ENCODE results near the gene THAP7. TPM values are rescaled to one million over a fixed set of nuclear protein-coding genes. Genes with fewer than 3 reads are reported as not detected.

Gene THAP7
- total and polyA plus RNA-seq, 2 experiments from 2014 or later = 49.7 to 61.1 TPM

DNA sequence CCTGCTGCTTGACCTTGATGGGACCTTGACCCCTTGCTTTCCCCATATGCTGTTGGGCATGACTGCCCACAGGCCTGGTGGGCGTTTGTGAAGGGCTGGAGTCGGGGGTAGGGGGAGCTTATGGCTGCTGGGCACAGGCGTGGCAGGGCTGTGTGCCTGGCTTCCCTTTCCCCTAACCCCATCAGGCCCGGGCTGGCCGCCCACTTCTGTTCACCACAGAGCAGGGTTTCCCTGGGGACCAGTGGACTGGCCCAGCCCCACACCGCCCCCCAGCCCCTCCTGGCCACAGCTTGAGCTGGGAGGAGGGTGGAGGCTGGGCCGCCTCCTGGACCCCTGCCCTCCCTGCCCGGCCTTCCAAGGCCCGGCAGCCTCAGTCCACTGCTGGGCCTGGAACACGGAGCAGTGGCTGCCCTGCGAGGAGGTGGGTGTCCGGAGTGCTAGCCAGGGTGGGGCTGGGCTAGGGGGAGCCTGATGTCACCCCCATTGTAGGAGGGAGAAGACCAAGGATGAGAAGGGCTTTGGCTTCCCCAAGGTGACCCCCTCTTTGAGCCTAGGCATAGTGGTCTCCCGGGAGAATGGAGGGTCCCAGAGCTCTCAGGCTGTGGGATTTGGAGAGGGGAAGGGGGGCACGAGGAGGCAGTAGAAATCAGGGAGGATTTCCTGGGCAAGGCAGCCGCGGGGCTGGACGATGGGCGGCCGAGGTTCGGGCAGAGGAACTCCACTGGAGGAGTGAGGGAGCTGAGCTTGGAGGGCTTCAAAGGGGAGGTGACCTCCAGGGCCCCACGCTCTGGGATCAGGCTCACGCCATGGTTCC lies 34.8 kb downstream of the THAP7 start, which contains the start of gene AIFM3:
Gene AIFM3, plus strand, starts transcription at position 373 of the 814 bp plus-strand sequence. CDS start 690 bp downstream, outside the sequence.
- no peak within 1 kb of the TSS for H3K4me3 ChIP-seq
- no peak for DNase-seq (ENCODE audit: low read depth in 1 of 2, low spot score in 1 of 2)
- H3K27ac ChIP-seq = no peak within 1 kb of the TSS
- TF ChIP-seq, protein P1, sequence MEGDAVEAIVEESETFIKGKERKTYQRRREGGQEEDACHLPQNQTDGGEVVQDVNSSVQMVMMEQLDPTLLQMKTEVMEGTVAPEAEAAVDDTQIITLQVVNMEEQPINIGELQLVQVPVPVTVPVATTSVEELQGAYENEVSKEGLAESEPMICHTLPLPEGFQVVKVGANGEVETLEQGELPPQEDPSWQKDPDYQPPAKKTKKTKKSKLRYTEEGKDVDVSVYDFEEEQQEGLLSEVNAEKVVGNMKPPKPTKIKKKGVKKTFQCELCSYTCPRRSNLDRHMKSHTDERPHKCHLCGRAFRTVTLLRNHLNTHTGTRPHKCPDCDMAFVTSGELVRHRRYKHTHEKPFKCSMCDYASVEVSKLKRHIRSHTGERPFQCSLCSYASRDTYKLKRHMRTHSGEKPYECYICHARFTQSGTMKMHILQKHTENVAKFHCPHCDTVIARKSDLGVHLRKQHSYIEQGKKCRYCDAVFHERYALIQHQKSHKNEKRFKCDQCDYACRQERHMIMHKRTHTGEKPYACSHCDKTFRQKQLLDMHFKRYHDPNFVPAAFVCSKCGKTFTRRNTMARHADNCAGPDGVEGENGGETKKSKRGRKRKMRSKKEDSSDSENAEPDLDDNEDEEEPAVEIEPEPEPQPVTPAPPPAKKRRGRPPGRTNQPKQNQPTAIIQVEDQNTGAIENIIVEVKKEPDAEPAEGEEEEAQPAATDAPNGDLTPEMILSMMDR (IDR thresholded peaks at IDR 0.05; ENCODE audit: low read depth, low read length) = no peak
- no peaks in the 10 kb centered on the region for H3K9me3 ChIP-seq (ENCODE audit: low read depth)
- H3K27me3 ChIP-seq = peaks cover 34% of the 10 kb centered on the region
- H3K4me1 ChIP-seq (ENCODE audit: low read depth) = peaks cover 4% of the 10 kb centered on the region
- H3K36me3 ChIP-seq = no peaks in the 10 kb centered on the region

DNA sequence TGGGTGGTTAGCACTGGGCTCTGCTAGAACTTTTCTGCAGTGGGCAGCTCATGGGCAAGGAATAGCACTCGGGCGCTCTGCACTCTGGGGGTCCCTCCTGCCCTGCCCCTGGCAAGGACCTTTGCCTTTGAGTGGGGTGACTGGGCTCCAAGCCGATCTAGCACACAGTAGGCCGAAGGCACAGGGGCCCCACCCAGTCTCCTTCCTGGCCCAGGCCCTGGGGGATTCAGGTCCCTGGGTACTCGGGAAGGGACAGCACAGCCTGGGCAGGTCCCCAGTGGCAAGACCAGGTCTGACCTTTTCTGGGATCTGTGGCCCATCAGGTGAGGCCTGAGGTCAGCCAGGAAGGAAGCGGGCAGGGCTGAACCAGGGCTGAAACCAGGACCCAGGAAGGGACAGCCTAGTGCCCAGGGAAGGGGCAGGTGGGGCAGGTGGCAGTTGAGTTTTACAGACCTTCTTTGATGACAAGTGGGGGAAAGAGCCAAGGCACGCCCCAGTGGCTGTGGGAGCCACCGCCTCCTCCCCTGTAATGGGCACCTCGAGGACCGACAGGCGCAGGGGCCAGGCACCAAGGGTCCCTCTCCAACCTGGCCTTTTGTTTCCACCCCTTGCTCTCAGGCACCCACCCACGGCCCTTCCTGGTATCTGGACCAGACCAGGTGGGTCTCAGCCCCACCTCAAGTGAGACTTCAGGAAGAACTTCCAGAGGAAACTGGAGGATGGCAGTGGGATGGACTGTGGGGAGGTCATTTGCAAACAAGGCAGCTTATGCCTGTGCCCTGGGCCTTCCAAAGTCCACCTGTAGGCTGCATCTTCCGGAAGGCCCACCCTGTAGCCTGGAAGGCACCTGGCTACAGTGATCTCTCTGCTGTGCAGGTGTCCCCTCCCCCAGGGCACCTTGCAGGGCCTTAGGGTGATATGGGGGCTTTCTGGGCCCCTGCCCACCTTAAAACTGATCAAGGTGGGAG lies 35.7 kb downstream of the THAP7 start:
- TF ChIP-seq, protein P1 (IDR thresholded peaks at IDR 0.05; ENCODE audit: low read depth, low read length) = no peak
- Histone ChIP-seq H3K27me3 (peaks cover 34% of the 10 kb centered on the region), H3K36me3 (no peaks in the 10 kb centered on the region), H3K9me3 (ENCODE audit: low read depth) (no peaks in the 10 kb centered on the region), H3K4me1 (ENCODE audit: low read depth) (peaks cover 4% of the 10 kb centered on the region), H3K4me3 (no peak overlapping the region), H3K27ac (no peak overlapping the region)
- DNase-seq (ENCODE audit: low read depth in 1 of 2, low spot score in 1 of 2) = no peak

DNA sequence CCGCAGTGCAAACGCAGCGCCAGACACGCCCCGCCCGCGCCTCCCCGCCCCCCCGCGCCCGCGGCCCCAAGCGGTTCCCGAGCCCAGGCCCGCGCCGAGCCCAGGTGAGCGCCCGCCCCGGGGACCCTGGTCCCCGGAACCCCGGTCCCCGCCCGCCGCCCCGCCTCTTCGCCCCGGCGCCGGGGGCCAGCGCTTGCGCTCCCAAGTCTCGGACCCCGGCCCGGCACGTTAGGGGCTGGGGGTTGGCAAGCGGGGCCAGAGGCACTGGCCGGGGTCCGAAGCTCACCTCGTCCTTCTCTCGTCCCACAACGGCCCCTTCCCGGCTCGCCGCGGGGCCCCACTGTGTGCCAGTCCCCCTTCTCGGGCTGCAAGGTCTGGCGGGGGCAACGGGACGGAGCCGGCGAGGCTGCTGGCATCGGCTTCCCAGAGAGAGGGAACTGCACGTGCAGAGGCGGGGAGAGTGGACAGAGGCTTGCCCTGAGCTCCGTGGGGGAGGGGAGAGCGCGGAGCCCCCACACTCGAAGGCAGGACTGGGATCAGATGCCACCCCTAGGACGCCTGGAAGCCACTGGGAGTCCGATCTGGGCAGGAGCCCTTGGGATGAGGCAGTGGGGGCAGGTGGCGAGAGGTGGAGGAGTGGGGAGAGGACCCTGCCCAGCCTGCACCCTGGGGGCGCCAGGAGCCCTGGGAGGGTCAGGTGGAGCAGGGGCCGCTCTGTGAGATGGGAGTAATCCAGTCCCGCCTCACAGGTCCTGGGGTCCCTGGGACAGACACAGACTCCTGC lies 36.6 kb downstream of the THAP7 start:
- peaks cover 4% of the 10 kb centered on the region for H3K4me1 ChIP-seq (ENCODE audit: low read depth)
- DNase-seq (ENCODE audit: low read depth in 1 of 2, low spot score in 1 of 2) = peak in 1 of 2 donors; percentile 33
- H3K36me3 ChIP-seq = no peaks in the 10 kb centered on the region
- no peaks in the 10 kb centered on the region for H3K9me3 ChIP-seq (ENCODE audit: low read depth)
- H3K27me3 ChIP-seq = peaks cover 34% of the 10 kb centered on the region
- H3K27ac ChIP-seq = no peak overlapping the region
- H3K4me3 ChIP-seq = peak overlapping the region; percentile 39
- TF ChIP-seq, protein P1 (IDR thresholded peaks at IDR 0.05; ENCODE audit: low read depth, low read length) = no peak

- no peaks in the 10 kb centered on the region for H3K36me3 ChIP-seq
- DNase-seq (ENCODE audit: low read depth in 1 of 2, low spot score in 1 of 2) = no peak
- peaks cover 34% of the 10 kb centered on the region for H3K27me3 ChIP-seq
- no peak overlapping the region for H3K27ac ChIP-seq
- H3K9me3 ChIP-seq (ENCODE audit: low read depth) = no peaks in the 10 kb centered on the region
- TF ChIP-seq, protein P1 (IDR thresholded peaks at IDR 0.05; ENCODE audit: low read depth, low read length) = no peak
- peak overlapping the region; percentile 39 for H3K4me3 ChIP-seq
- peaks cover 4% of the 10 kb centered on the region for H3K4me1 ChIP-seq (ENCODE audit: low read depth)
Observed at GRCh38 chr22:20964799-20965103, 37.2 kb downstream of the THAP7 start.
